Suprapubic skin (tissue), 4 donors: ENCODE data around the gene RNASE9. TPM values are rescaled to one million over a fixed set of nuclear protein-coding genes. Genes with fewer than 3 reads are reported as not detected.
"Not testable (repeated sequence)": the region's sequence is repeated elsewhere in the genome, so short reads cannot be mapped to it uniquely, and the experiment has no call there.

Source experiments
- DNase-seq, 2 donors: peaks; one replicate each; pipeline ENCODE4 v3.0.0-alpha.2; 2019; ENCODE audit warnings: low spot score in 2 of 2
- H3K27ac ChIP-seq: fragments of 200-600 bp; sonication (generic); one replicate; pipeline ENCODE4 v1.5.1; 2019
- H3K27me3 ChIP-seq: fragments of 200-600 bp; sonication (generic); one replicate; pipeline ENCODE4 v1.5.1; 2019
- H3K36me3 ChIP-seq: fragments of 200-600 bp; sonication (generic); one replicate; pipeline ENCODE4 v1.5.1; 2019
- H3K4me1 ChIP-seq: fragments of 200-600 bp; sonication (generic); one replicate; pipeline ENCODE4 v1.5.1; 2019
- H3K4me3 ChIP-seq: fragments of 200-600 bp; sonication (generic); one replicate; pipeline ENCODE4 v1.5.1; 2019; ENCODE audit warnings: mild to moderate bottlenecking
- H3K9me3 ChIP-seq: fragments of 200-600 bp; sonication (generic); one replicate; pipeline ENCODE4 v1.5.1; 2019
- EP300 ChIP-seq: sonication (generic); formaldehyde crosslinking; IDR thresholded peaks from one replicate; pipeline ENCODE4 v1.6.1; 2017; ENCODE audit warnings: antibody characterized with exemption
- POLR2A ChIP-seq, 2 donors: fragments of 450-650 bp; IDR thresholded peaks; one replicate each; pipeline ENCODE4 v1.6.1; 2017; ENCODE audit warnings: antibody characterized with exemption in 2 of 2, mild to moderate bottlenecking in 2 of 2, moderate library complexity in 2 of 2
- POLR2AphosphoS5 ChIP-seq, 3 donors: sonication (generic); formaldehyde crosslinking; IDR thresholded peaks; one replicate each; pipeline ENCODE4 v1.6.1; 2017; ENCODE audit warnings: antibody characterized with exemption in 3 of 3
- WGBS: methylation state at CpG from one replicate; pipeline ENCODE4 v1.1.5; 2018; 5-methylcytosine and 5-hydroxymethylcytosine counted together
- total RNA-seq, 4 donors: library from RNA; depleted of rRNA; stranded (reverse); fragments of >200 nt; gene quantifications; one replicate each; pipeline ENCODE4 v1.1.0, GENCODE V29; 2016
- TF ChIP-seq, protein P1 (sequence below), 2 donors: fragments of 200-600 bp in 1 of 2; fragments of 450-650 bp in 1 of 2; sonication (generic) in 1 of 2; IDR thresholded peaks; one replicate each; pipeline ENCODE4 v1.5.1; 2016 to 2019; ENCODE audit warnings: antibody characterized with exemption in 2 of 2, mild to moderate bottlenecking in 1 of 2, moderate library complexity in 1 of 2

The RNASE9 gene
- total RNA-seq, 4 donors from 2014 or later: not detected

DNA sequence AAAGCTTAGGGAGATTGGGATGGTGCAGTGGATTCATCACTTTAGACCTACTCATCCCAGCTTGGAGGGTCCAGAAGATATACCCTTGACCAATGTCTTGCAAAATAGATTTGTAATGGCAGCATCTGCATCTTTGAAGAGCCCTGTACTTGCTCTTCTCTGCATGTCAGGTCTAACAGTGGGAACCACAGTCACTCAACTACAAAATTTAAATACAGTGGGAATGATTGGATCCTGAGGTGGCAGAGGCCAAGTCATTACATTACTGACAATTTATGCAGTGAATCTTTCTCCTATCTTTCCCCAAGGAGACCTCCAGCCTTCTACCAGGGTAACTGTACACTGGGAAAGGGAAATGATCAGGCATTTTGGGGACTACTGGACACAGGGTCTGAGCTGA is 8.2 kb upstream of the RNASE9 start:
- no peak overlapping the region for H3K27ac ChIP-seq
- no peaks in the 10 kb centered on the region for H3K27me3 ChIP-seq
- no peaks in the 10 kb centered on the region for H3K36me3 ChIP-seq
- no peak for DNase-seq
- H3K4me1 ChIP-seq: no peaks in the 10 kb centered on the region
- H3K9me3 ChIP-seq: peaks cover 13% of the 10 kb centered on the region
- TF ChIP-seq, protein P1, sequence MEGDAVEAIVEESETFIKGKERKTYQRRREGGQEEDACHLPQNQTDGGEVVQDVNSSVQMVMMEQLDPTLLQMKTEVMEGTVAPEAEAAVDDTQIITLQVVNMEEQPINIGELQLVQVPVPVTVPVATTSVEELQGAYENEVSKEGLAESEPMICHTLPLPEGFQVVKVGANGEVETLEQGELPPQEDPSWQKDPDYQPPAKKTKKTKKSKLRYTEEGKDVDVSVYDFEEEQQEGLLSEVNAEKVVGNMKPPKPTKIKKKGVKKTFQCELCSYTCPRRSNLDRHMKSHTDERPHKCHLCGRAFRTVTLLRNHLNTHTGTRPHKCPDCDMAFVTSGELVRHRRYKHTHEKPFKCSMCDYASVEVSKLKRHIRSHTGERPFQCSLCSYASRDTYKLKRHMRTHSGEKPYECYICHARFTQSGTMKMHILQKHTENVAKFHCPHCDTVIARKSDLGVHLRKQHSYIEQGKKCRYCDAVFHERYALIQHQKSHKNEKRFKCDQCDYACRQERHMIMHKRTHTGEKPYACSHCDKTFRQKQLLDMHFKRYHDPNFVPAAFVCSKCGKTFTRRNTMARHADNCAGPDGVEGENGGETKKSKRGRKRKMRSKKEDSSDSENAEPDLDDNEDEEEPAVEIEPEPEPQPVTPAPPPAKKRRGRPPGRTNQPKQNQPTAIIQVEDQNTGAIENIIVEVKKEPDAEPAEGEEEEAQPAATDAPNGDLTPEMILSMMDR (IDR thresholded peaks at IDR 0.05): no peak
- TF ChIP-seq EP300 (no peak), POLR2A (IDR thresholded peaks at IDR 0.05) (no peak), POLR2AphosphoS5 (IDR thresholded peaks at IDR 0.05) (no peak)
- H3K4me3 ChIP-seq: no peak overlapping the region

DNA sequence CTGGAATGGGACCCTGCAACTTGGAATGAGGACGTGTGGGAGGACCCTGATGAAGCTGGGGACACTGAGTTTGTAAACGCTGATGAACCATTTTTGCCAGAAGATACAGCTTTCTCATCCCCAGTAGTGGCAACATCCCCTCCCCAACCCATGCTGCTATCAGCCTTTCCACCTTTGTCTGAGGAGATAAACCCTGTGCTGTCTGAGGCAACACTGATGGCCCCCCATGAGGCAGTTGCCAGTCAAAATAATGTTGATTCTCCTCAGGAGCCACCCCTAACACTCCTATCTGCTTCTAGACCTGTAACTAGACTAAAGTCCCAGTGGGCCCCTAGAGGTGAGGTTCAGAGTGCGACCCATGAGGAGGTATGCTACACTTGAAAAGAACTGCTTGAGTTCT is 7.5 kb upstream of the RNASE9 start:
- Histone ChIP-seq H3K27ac (no peak overlapping the region), H3K36me3 (no peaks in the 10 kb centered on the region), H3K4me3 (no peak overlapping the region), H3K4me1 (no peaks in the 10 kb centered on the region), H3K27me3 (no peaks in the 10 kb centered on the region), H3K9me3 (peaks cover 13% of the 10 kb centered on the region)
- no peak for DNase-seq
- TF ChIP-seq, protein P1 (IDR thresholded peaks at IDR 0.05): no peak
- TF ChIP-seq POLR2A (IDR thresholded peaks at IDR 0.05) (no peak), EP300 (no peak), POLR2AphosphoS5 (IDR thresholded peaks at IDR 0.05) (no peak)
- WGBS: 72% methylated on average over 2 of the region's 3 CpGs

DNA sequence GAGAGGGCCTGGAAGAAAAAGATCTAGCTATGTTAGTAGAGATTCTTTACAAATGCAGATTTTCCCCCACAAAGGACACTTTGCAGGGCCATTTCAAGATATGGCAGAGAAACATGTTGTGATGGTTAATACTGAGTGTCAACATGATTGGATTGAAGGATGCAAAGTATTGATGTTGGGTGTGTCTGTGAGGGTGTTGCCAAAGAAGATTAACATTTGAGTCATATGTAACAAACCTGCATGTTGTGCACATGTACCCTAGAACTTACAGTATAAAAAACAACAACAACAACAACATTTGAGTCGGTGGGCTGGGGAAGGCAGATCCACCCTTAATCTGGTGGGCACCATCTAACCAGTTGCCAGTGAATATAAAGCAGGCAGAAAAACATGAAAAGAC is 6.4 kb upstream of the RNASE9 start:
- H3K4me3 ChIP-seq, H3K4me1 ChIP-seq, DNase-seq, H3K27ac ChIP-seq, H3K27me3 ChIP-seq, H3K36me3 ChIP-seq: not testable (repeated sequence)
- peaks cover 13% of the 10 kb centered on the region for H3K9me3 ChIP-seq
- WGBS: 86% methylated on average over 1 of the region's 1 CpG

DNA sequence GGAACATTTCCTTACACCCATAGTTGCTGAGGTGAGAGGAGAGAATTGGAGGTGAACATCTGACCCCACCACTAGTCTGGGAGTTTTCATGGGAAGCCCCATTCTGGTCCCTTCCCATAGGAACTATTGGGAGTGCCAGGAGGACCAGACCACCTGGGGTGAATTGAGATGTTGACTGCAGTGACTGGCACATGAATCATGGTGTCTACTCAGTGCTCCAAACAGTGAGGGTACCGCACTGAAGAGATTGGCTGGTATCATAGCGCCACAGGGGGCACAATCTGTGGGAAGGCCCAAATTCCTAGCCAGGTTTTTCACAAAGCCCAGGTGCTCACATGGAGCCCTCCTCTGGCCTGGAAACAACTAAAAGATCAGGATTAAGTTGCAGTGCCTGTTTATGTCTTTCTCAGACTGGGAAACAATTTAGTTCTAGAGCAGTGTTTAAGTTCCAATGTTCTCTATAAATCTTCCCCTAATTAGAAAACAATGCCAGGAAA is 3.7 kb upstream of the RNASE9 start:
- Histone ChIP-seq H3K4me1 (no peaks in the 10 kb centered on the region), H3K9me3 (peaks cover 13% of the 10 kb centered on the region), H3K4me3 (no peak overlapping the region), H3K36me3 (no peaks in the 10 kb centered on the region), H3K27ac (no peak overlapping the region), H3K27me3 (no peaks in the 10 kb centered on the region)
- DNase-seq: no peak
- TF ChIP-seq EP300: no peak
- TF ChIP-seq, protein P1 (IDR thresholded peaks at IDR 0.05): no peak
- TF ChIP-seq POLR2A (IDR thresholded peaks at IDR 0.05): no peak
- no peak for TF ChIP-seq POLR2AphosphoS5 (IDR thresholded peaks at IDR 0.05)
- 94% methylated on average over 2 of the region's 2 CpGs for WGBS

DNA sequence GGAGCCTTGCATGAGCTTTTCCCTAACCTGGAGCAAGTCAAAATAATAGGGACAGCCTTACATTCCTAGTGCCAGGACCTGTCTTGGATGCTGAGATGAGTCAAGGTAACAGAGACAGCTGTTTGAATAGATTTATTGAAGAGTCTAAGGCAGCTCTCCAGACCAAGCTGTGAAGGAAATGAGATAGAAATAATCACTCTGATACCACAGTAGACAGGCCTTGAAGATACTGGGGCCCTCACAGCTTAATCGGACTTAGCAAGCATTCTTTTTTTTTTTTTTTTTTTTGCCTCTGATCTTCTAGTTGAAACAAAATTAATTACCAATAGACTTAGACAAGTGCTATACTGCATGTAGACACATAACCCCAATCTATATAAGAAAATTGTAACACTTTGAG is 3.1 kb upstream of the RNASE9 start:
- WGBS: 87% methylated on average over 1 of the region's 1 CpG
- peaks cover 8% of the 10 kb centered on the region for H3K9me3 ChIP-seq
- DNase-seq: no peak
- no peaks in the 10 kb centered on the region for H3K27me3 ChIP-seq
- H3K4me3 ChIP-seq: no peak overlapping the region
- TF ChIP-seq POLR2A (IDR thresholded peaks at IDR 0.05): no peak
- no peak for TF ChIP-seq POLR2AphosphoS5 (IDR thresholded peaks at IDR 0.05)
- TF ChIP-seq EP300: no peak
- TF ChIP-seq, protein P1 (IDR thresholded peaks at IDR 0.05): no peak
- no peak overlapping the region for H3K27ac ChIP-seq
- no peaks in the 10 kb centered on the region for H3K36me3 ChIP-seq
- no peaks in the 10 kb centered on the region for H3K4me1 ChIP-seq

DNA sequence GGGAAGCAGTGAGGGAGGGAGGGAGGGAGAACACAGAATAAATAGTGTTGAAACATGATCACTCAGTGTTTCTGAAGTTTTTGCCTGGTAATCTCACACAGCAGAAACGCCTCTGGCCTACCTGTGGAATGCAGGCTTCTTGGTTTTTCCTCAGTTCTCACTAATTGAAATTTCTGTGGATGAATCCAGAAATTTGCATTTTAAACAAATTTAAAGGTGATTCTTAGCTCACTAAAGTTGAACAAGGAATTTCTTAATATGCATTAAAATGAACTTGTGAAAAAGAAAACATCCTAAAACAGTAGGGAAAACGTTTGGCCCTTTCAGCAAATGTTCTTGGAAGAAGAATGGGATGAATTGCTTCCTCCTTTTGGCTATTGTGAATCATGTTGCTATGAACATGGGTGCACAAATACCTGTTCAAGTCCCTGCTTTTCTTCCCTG is 1.4 kb downstream of the RNASE9 start:
- no peaks in the 10 kb centered on the region for H3K4me1 ChIP-seq
- no peak overlapping the region for H3K4me3 ChIP-seq
- no peak for DNase-seq
- no peaks in the 10 kb centered on the region for H3K36me3 ChIP-seq
- H3K9me3 ChIP-seq: no peaks in the 10 kb centered on the region
- WGBS: 53% methylated on average over 2 of the region's 2 CpGs
- TF ChIP-seq POLR2AphosphoS5 (IDR thresholded peaks at IDR 0.05) (no peak), EP300 (no peak), POLR2A (IDR thresholded peaks at IDR 0.05) (no peak)
- TF ChIP-seq, protein P1 (IDR thresholded peaks at IDR 0.05): no peak
- H3K27ac ChIP-seq: no peak overlapping the region
- H3K27me3 ChIP-seq: no peaks in the 10 kb centered on the region
